Esophagus muscularis mucosa (tissue), 4 donors: ENCODE data around the gene SPIRE1. TPM values are rescaled to one million over a fixed set of nuclear protein-coding genes. Genes with fewer than 3 reads are reported as not detected.

Experiments used
- DNase-seq: peaks from one replicate; pipeline ENCODE4 v3.0.0-alpha.2; 2017; ENCODE audit errors: extremely low spot score
- H3K27ac ChIP-seq, 4 donors: fragments of 200-600 bp; sonication (generic); replicated peaks in 1 of 4; 1 replicate in 3 of 4; 2 replicates in 1 of 4; pipeline ENCODE4 v1.5.1; 2016 to 2019; ENCODE audit warnings: mild to moderate bottlenecking in 1 of 4
- H3K27me3 ChIP-seq, 4 donors: fragments of 200-600 bp; sonication (generic); one replicate each; pipeline versions ENCODE4 v1.5.1 to v1.6.0; 2016 to 2019
- H3K36me3 ChIP-seq, 4 donors: fragments of 200-600 bp; sonication (generic); one replicate each; pipeline ENCODE4 v1.5.1; 2016 to 2019
- H3K4me1 ChIP-seq, 4 donors: fragments of 200-600 bp; sonication (generic); one replicate each; pipeline ENCODE4 v1.5.1; 2016 to 2019
- H3K4me3 ChIP-seq, 4 donors: fragments of 200-600 bp; sonication (generic); 1 replicate in 2 of 4; 2 replicates in 2 of 4; pipeline ENCODE4 v1.5.1; 2016 to 2019; ENCODE audit warnings: mild to moderate bottlenecking in 4 of 4, moderate library complexity in 1 of 4
- H3K9me3 ChIP-seq, 4 donors: fragments of 200-600 bp; sonication (generic); 1 replicate in 3 of 4; 2 replicates in 1 of 4; pipeline ENCODE4 v1.5.1; 2016 to 2019
- CTCF ChIP-seq, 3 experiments: fragments of 200-600 bp in 2 of 3; fragments of 450-650 bp in 1 of 3; sonication (generic) in 2 of 3; IDR thresholded peaks; one replicate each; pipeline ENCODE4 v1.5.1; 2017 to 2019; ENCODE audit warnings: antibody characterized with exemption in 3 of 3, mild to moderate bottlenecking in 2 of 3, moderate library complexity in 1 of 3
- EP300 ChIP-seq: sonication (generic); formaldehyde crosslinking; IDR thresholded peaks from one replicate; pipeline ENCODE4 v1.6.1; 2017; ENCODE audit warnings: antibody characterized with exemption
- POLR2A ChIP-seq: fragments of 450-650 bp; IDR thresholded peaks from one replicate; pipeline ENCODE4 v1.6.1; 2017; ENCODE audit warnings: antibody characterized with exemption, moderate library complexity, mild to moderate bottlenecking, low read depth
- POLR2AphosphoS5 ChIP-seq, 2 donors: sonication (generic); formaldehyde crosslinking; IDR thresholded peaks; one replicate each; pipeline ENCODE4 v1.6.1; 2017; ENCODE audit warnings: antibody characterized with exemption in 2 of 2
- WGBS: methylation state at CpG from one replicate; pipeline ENCODE4 v1.1.5; 2018; 5-methylcytosine and 5-hydroxymethylcytosine counted together
- intact Hi-C: fragments of 100-400 bp; cut with DNase I; formaldehyde crosslinking; loops from one replicate; pipeline ENCODE4 v1.15.1; 2023
- total RNA-seq, 4 donors: library from RNA; depleted of rRNA; stranded (reverse); fragments of >200 nt; gene quantifications; one replicate each; pipeline versions ENCODE4 v1.1.0 to v1.2.1, GENCODE V29; 2016

Gene SPIRE1
- total RNA-seq, 4 donors from 2014 or later: 33.2 to 48.3 (median 40.2) TPM

- H3K4me3 ChIP-seq: no peak overlapping the region
- 76% methylated on average over 2 of the region's 2 CpGs for WGBS
- H3K9me3 ChIP-seq: peaks cover 0 to 8% (median 0%) of the 10 kb centered on the region in 4 donors
- intact Hi-C loops: no loop called here
- H3K27ac ChIP-seq: no peak overlapping the region
- no peaks in the 10 kb centered on the region for H3K4me1 ChIP-seq
- DNase-seq: no peak
- H3K36me3 ChIP-seq: no peaks in the 10 kb centered on the region
- TF ChIP-seq POLR2AphosphoS5 (IDR thresholded peaks at IDR 0.05) (no peak), CTCF (IDR thresholded peaks at IDR 0.05) (no peak), EP300 (no peak), POLR2A (no peak)
- no peaks in the 10 kb centered on the region for H3K27me3 ChIP-seq
Measured at GRCh38 chr18:12574494-12575185, 83.3 kb downstream of the SPIRE1 start.

GRCh38 chr18:12571630-12572029 is 86.3 kb downstream of the SPIRE1 start:
- 91% methylated on average over 2 of the region's 2 CpGs for WGBS
- Histone ChIP-seq H3K27me3 (no peaks in the 10 kb centered on the region), H3K36me3 (no peaks in the 10 kb centered on the region), H3K27ac (no peak overlapping the region), H3K9me3 (peaks cover 0 to under 1% (median 0%) of the 10 kb centered on the region in 4 donors), H3K4me1 (peaks cover 0 to 2% (median 0%) of the 10 kb centered on the region in 4 donors), H3K4me3 (no peak overlapping the region)
- intact Hi-C loops: no loop called here
- no peak for DNase-seq
- TF ChIP-seq POLR2AphosphoS5 (IDR thresholded peaks at IDR 0.05): no peak
- no peak for TF ChIP-seq EP300

DNA sequence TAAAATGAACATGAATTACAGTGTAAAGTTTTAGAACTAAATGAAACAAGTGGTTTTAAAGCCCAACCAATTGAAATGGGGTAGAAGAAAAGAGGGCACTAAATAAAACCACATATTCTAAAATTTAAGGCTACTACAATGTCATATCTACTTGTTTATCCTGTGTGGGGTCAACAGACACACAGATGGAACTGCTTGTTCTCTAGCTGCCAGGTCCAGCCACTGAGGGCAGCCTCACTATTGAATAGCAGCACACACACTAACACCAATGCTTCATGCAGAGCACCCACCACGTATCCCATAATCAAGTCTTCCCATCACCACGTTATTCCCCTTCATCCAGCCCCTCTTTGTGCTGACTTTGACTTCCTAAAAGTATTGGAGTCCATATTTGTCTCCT is 88.1 kb downstream of the SPIRE1 start:
- no peak overlapping the region for H3K27ac ChIP-seq
- intact Hi-C loops: no loop called here
- H3K4me3 ChIP-seq: no peak overlapping the region
- DNase-seq: no peak
- TF ChIP-seq CTCF (IDR thresholded peaks at IDR 0.05) (no peak), POLR2A (no peak), EP300 (no peak), POLR2AphosphoS5 (IDR thresholded peaks at IDR 0.05) (no peak)
- H3K27me3 ChIP-seq: no peaks in the 10 kb centered on the region
- no peaks in the 10 kb centered on the region for H3K36me3 ChIP-seq
- WGBS: 88% methylated on average over 2 of the region's 2 CpGs
- peaks cover 0 to 3% (median 0%) of the 10 kb centered on the region in 4 donors for H3K9me3 ChIP-seq
- peaks cover 0 to 2% (median 0%) of the 10 kb centered on the region in 4 donors for H3K4me1 ChIP-seq

GRCh38 chr18:12567849-12568248 is 90.1 kb downstream of the SPIRE1 start:
- Histone ChIP-seq H3K4me3 (no peak overlapping the region), H3K9me3 (peaks cover 0 to 3% (median 0%) of the 10 kb centered on the region in 4 donors), H3K27ac (no peak overlapping the region), H3K36me3 (no peaks in the 10 kb centered on the region), H3K4me1 (peaks cover 0 to 2% (median 0%) of the 10 kb centered on the region in 4 donors), H3K27me3 (no peaks in the 10 kb centered on the region)
- TF ChIP-seq CTCF (IDR thresholded peaks at IDR 0.05) (no peak), POLR2AphosphoS5 (IDR thresholded peaks at IDR 0.05) (no peak), POLR2A (no peak), EP300 (no peak)
- intact Hi-C loops: no loop called here
- 100% methylated on average over 4 of the region's 4 CpGs for WGBS
- DNase-seq: no peak

DNA sequence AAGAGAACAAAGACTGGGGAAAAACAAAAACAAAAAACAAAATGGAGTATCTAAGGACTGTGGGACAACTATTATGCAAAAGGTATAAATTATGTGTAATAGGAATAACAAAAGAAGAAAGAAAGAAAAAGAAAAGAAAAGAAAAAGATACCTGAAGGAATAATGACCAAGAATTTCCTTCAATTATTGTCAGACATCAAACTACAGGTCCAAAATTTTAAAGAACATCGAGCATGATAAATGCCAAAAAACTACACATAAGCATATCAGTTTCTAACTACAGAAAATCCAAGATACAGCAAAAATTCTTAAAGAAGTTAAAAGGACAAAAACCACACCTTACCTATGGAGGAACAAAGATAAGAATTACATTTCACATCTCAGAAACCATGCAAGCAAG is 93.0 kb downstream of the SPIRE1 start:
- intact Hi-C loops: no loop called here
- TF ChIP-seq POLR2AphosphoS5 (IDR thresholded peaks at IDR 0.05) (no peak), EP300 (no peak)
- Histone ChIP-seq H3K36me3 (no peaks in the 10 kb centered on the region), H3K4me3 (no peak overlapping the region), H3K27me3 (no peaks in the 10 kb centered on the region), H3K4me1 (peaks cover 0 to 2% (median 0%) of the 10 kb centered on the region in 4 donors), H3K27ac (no peak overlapping the region), H3K9me3 (peaks cover 0 to 3% (median 0%) of the 10 kb centered on the region in 4 donors)
- no peak for DNase-seq
- 94% methylated on average over 1 of the region's 1 CpG for WGBS
